HG02852 (cell line): ENCODE measurements around the gene GHRHR.

Experiments used
- ATAC-seq: cut with Tn5 transposase; IDR thresholded peaks from one replicate; pipeline ENCODE4 v1.9.1; 2021; ENCODE audit warnings: mild to moderate bottlenecking, moderate library complexity; ENCODE audit not compliant: unreplicated experiment

GHRHR gene

GRCh38 chr7:30965883-30966282 is 2.1 kb downstream of the GHRHR start:
- ATAC-seq: no peak

GRCh38 chr7:30968294-30968693 is 4.5 kb downstream of the GHRHR start:
- ATAC-seq: peak; percentile 43

GRCh38 chr7:30968747-30969603 is 5.2 kb downstream of the GHRHR start:
- ATAC-seq: peak; percentile 11

- no peak for ATAC-seq
These were observed 5.8 kb downstream of the GHRHR start for GRCh38 chr7:30969604-30969970.

GRCh38 chr7:30970074-30970473 is 6.3 kb downstream of the GHRHR start:
- ATAC-seq: no peak

DNA sequence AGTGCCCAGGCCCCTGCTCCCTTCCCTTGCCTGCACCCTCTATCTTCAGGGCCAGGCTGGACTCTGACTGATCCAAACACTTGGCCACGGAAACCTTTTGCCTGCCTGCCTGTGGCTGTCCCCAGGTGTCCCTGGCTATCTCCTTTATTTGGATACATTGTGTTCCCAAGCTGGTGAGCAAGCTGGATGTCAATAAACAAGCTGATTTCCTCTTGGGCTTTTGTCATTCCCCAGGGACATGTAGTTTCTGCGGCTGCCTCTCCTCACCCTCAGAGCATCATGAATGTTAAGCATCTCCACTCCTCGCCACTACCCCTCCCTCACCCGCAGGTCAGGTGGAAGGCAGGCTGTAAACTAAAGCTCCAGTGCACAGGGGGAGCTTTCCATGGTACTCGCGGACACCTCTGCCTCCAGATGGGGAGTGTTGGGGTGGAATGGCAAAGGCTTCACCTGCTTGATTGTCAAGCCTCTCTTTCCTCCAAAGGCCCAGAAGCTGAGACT is 6.9 kb downstream of the GHRHR start:
- no peak for ATAC-seq

DNA sequence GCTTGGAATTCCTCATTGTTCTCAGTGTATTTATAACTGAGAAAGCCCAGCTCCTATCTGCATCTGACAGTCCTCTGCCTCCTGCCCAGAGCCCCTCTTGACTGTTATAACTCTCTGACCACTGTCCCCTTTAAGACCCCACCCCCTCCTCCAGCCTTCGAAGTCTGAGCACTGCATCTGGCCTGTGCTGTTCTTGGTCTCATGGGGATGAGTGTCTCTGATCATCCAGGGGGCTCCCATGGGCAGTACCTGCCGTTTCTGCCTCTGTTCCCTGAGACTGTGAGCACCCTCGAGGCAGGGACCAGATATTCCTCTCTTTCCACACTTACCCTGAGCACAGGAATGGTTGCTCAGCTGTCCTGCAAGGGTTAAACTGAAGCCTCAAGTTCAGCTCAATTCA is 7.7 kb downstream of the GHRHR start:
- ATAC-seq: no peak

DNA sequence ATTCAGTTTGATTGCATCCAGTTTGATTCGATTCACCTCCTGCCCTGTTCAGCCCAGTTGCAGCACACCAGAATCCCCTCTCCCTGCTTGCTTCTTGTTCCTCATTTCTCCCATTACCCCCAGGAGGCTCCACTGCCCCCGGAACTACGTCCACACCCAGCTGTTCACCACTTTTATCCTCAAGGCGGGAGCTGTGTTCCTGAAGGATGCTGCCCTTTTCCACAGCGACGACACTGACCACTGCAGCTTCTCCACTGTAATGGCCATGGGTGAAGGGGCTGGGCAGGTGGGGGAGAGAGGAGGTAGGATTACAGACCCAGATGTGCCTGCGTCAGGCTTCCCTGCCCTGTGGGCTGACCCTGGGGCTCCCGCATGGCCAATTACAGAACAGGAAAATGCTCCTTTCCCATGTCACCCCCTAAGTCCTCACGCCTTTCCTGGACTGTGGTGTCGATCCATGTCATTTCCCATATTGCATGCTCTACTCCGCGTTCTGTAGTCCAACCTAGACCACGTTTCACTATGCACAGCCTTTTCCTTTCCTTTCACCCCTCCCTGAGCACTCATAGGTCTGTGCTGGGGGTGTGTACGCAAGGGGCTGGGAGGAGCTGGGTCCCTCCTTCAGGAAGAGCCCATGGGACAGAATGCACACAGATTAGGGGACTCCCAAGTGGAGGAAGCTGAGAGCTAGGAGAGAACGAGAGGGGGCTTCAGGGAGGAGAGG is 8.2 kb downstream of the GHRHR start:
- ATAC-seq: no peak

- ATAC-seq: no peak
These were observed 9.5 kb downstream of the GHRHR start for GRCh38 chr7:30973292-30973691.

DNA sequence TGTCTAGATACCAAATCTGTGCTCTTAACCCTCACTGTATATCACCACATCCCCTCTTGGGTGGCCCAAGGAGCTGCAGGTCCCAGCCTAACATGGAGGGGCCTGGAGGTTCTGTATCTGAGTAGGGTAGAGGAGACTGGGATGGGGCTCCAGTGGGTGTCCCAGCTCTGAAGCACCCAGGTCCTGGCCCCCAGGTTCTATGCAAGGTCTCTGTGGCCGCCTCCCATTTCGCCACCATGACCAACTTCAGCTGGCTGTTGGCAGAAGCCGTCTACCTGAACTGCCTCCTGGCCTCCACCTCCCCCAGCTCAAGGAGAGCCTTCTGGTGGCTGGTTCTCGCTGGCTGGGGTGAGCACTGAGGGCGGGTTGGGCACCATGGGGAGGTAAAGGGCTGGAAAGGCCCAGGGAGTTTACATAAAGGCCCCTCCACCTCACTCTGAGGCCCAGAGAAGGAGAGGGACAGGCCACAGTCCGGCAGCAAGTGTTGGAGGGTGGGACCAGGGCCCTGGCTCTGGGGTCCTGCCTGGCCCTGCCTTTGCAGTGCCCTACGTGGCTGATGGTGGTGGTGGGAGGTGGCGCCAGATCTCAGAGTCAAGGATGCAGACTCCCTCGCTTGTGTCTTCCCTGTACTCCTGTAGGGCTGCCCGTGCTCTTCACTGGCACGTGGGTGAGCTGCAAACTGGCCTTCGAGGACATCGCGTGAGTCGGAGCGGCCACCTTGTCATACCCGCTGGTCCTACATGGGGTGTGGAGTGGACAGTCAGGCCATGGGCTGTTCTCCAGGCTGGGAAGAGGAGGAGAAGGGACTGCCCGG is 10.2 kb downstream of the GHRHR start:
- ATAC-seq: no peak

GRCh38 chr7:30974605-30975255 is 11.0 kb downstream of the GHRHR start:
- ATAC-seq: peak; percentile 94

DNA sequence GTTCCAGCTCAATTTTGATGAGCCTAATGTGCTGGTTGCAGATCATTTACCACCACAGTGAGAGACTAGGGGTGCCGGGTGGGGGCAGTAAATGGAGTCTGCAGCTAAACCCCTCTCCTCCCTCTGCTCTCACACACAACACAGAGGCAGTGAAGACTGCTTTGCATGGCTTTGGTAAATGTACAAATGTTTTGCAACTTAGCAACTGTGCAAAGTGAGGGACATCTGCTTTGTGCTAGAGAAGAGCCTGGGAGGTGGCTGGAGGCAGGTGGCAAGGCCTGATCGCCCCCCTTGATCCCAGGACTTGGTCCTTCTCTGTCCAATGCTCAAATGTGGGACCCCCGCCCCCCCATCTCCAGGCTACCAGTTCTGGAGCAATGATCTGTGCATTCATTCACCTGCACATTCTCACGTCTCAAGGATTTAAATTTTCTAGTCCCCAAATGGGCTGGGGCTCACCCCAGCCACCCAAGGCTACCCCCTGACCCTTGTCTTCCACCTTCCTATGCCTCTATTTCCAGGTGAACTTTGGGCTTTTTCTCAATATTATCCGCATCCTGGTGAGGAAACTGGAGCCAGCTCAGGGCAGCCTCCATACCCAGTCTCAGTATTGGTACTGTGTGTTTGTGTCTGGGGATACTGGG is 11.6 kb downstream of the GHRHR start:
- ATAC-seq: peak; percentile 12

DNA sequence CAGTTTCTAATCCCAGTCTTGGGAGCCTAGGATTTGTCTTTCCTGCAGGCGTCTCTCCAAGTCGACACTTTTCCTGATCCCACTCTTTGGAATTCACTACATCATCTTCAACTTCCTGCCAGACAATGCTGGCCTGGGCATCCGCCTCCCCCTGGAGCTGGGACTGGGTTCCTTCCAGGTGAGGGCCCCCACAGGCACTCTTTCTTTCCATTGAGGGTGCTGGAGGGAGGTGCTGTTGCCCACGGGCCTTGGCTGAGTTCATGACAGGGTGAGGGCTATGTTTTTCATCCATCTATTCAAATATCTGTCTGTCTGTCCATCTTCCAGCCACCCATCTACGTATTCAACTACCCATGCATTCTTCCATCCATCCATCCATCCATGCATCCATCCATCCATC is 12.6 kb downstream of the GHRHR start:
- ATAC-seq: no peak

GRCh38 chr7:30977222-30977621 is 13.5 kb downstream of the GHRHR start:
- ATAC-seq: no peak

DNA sequence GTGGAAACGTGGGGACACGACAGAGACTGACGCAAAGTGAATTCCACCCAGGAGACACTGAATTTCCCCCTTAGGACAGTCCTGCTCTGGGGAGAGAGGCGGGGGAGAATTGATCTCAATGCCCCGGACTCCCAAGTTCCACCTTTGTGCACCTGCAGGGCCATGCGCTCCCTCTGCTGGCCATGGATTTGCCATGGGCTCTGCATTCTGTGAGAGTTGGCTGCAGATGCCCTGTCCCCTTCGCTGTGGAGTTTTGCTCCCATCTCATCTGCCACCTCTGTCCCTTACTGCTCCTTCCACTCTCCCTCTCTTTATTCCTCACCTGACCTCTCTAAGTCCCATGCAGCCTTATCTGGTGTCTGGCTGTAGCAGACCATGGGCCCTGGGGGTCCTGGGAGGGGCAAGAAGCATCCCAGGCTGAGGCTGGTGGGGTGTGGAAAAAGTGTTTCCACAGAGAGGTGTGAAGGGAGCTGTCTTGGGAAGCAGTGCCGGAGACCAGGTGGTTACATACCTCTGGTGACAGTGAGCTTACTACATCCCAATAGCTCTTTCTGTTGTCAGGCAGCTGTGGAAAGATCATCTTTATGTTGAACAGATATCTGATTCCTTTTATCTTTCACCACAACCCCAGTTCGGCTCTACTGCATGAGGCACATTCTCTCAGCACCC is 14.3 kb downstream of the GHRHR start:
- ATAC-seq: no peak

DNA sequence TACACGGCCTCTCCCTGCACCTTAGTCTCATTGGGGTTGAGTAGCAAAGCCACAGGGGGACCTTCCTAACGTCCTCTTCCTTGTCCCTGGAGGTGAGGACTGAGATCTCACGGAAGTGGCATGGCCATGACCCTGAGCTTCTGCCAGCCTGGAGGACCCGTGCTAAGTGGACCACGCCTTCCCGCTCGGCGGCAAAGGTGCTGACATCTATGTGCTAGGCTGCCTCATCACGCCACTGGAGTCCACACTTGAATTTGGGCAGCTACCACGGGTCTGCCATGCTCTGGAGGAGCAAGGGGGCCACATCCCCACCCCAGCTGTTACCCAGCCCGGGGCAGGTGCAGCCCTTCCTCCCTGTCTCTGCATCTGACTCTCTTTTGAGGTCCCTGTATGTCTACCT is 15.3 kb downstream of the GHRHR start:
- no peak for ATAC-seq

DNA sequence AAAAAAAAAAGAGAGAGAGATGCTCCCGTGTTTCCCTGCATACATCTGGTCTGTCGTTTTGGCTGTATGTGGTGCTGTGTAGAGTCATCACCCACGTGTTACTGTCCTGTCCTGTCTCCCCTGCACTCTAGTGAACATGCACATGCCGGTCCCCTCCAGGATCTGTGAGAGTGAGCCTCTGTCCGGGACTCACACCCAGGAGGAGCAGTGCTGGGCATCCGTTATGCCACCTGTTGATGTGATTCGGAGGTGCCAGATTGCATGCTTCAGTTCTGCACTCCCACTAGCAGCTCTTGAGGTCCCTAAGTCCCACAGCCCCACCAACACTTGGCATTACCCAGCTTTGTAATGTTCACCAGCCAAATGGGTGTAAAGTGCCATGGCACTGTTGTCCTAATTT is 16.4 kb downstream of the GHRHR start:
- ATAC-seq: no peak

DNA sequence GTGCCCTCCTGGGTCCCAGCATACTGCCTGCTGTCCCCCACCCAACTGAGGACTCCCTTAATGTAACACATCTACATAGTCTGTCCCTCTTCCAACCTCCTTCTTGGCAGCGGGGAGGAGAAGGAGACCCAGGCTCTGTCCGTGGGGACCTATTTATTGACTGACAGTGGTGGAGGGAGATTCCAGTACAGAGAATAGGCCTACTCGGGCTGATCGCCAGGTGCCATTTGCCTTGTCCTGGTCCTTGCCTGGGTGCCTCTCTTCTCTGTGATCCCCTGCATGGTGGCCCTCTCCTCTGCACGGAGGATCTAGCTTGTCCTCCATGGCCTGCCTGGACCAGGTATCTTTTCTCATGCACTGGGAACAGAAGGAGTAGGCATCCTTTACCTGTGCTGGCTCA is 17.0 kb downstream of the GHRHR start:
- no peak for ATAC-seq

DNA sequence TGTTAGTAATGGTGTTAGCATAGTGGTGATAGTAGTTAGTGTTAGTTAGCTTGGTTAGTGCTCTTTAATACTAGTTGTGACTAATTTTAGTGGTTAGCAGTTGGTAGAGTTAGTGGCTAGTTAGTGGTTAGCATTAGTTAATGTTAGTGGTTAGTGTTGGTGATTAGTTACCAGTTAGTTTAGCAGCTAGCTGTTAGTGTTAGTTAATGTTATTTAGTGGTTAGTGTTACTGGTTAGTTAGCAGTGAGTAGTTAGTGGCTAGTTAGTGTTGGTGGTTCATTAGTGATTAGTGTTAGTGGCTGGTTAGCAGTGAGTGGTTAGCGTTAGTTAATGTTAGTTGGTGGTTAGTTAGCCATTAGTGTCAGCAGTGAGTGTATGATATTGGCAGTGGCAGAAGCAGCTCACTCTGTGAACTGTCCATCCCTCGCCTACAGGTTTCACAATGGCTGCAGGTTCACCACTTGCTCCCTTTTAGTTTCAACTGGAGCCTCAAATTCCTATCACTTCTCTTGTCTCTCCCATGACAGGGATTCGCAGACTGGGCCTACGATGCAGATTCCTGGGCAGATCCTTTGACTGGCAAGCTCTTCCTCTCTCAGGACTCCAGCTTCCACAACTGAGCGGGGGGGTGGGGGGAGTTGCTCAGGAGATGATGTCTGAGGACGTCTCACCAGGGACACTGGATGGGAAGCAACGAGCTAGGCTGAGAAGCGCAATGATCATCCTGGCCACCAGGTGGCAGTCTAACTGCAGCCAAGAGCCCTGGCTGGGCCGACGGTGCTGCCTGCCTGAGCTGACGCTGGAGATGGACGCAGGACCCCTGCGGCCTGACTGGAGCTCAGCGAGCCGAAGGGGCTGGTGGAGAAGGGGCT is 19.5 kb downstream of the GHRHR start:
- ATAC-seq: peak; percentile 92
